HG02970 (cell line): ENCODE results near the gene COL18A1.
"Not testable (repeated sequence)": the region's sequence is repeated elsewhere in the genome, so short reads cannot be mapped to it uniquely, and the experiment has no call there.

Experiments used
- ATAC-seq: cut with Tn5 transposase; IDR thresholded peaks from one replicate; pipeline ENCODE4 v1.9.1; 2021; ENCODE audit warnings: mild to moderate bottlenecking, moderate library complexity, moderate number of reproducible peaks; ENCODE audit not compliant: unreplicated experiment, low FRiP score

The COL18A1 gene

DNA sequence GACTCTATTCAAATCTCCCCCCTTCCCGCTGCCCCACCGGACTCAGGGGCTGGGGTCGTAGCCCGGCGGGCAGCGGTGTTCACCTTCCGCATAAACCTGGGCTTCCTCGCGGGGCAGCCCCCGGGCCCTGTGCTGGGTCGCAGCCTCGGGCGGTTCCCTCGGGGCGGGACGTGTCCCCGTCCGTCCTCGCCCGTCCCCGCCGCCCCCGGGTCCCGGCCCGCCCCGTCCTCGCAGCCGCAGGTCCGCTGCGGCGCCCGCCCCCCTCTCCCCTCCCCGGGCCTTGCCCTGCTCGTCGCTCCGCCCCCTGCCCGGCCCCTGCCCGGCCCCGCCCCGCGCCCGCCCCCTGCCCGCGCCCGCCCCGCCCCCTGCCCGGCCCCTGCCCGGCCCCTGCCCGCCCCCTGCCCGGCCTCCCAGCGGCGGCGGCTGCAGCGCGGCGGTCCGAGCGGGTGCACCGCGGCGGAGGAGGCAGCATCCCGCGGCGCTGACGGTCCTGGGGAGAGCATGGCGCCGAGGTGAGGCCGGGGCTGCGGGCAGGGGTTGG, at the start of gene COL18A1:
Gene COL18A1 (plus strand): TSS at position 436 of the 541 bp plus-strand sequence. CDS start 66 bp downstream, at position 502.
- ATAC-seq: no peak

DNA sequence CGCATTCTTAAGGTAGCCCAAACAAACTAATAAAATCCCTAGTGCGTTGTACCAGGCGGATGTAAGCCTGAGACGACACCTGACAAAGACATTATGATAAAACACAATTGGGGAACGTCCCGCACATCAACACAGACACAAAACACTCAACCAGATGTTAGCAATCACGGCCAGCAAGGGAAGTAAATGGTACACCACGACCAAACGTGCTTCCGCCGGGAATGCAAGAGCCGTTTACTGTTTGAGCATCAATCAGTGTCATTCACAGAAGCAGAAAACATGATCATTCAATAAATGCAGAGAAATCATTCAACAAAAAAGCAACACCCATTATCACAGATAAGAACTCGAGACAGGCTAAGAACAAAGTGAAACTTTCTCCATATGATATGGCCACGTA, 49.4 kb upstream of the COL18A1 start:
- ATAC-seq: no peak

DNA sequence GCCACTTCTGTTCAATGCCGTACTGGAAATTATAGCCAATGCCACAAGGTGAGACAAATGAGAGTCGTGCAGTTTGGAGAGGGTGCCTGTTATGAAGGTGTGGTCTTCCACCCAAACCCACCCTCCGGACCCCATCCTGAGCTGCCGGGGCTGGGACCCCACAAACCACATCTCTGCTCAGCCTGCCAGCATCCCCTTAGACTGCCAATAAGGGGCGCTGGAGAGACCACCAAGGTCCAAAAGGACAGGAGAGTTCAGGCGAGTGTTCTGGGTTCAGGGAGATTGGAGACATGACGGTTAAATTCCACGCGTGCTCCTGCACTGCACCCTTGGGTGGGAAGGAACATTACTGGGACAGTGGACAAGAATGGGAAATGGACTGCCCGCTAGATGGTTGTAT, 48.7 kb upstream of the COL18A1 start:
- no peak for ATAC-seq

DNA sequence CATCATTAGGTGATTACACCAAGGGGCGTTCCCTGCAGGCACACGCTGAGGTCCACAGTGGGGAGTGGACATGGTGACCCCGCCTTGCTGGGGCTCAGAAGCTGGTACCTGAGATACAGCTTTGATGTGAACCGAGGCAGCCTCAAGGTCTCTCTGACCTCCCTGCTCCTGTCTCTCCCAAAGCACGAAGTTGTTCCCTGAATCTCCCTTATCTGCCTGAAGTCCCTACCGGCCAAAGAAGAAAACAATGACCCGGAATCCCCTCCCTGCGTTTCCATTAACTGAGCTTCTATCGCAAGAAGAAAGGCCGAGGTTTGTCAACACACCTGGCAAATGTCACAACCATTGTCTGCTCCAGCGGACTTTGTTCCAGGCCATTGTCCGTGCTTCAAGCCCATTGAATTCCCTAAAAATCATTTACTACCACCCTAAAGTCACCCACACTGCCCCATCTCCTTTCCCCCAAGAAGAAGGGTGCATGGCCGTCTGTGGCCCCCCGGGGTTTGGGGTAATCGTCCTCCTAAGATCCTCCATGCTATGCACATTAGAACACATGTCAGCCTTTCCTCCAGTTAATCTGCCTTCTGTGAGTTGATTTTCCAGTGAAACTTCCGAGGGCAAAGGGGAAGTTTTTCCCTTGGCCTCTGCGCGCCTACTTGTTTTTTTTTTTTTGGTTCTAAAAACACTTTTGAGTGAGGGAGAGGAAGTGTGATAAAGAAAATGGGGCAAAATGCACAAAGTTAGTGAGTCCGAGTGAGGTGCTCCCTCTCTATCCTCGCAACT, 48.1 kb upstream of the COL18A1 start:
- no peak for ATAC-seq

DNA sequence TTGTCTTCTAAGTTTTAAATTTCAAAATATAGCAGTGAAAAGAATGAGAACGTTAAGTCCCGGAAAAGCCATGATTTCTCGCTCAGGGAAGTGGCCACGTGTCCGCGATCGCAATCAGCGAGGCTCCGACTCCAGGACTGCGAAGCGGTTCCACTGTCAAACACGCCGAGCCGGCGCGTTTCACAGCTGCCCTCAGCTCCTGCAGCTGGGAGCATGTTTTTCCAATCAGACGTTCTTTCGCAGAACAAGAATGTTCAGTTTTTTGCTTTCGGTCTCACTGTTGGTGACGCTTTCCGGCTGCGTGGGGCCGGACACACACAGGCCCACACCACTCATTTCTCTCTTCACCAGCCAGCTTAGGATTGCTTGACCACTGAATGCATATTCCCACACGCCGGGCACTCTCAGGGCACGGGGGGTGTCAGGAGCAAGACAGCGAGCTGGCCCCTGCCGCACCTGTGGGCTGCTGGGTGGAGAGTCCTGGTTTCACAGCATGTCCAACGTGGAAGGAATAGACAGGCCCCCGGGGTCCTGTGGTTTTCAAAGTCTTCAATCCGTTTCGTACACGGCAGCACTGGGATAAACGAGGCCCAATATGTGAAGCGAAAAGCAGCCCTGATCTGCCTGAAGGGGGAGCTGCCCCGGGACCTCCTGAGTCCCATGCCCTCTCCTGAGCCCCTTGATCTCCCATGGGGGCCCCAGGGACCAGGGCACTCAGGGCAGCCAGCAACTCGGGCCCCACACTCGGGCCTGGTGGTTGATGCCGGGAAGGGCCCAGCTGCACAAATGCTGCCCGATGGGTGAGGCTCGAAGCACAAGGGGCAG, 47.3 kb upstream of the COL18A1 start:
- no peak for ATAC-seq

DNA sequence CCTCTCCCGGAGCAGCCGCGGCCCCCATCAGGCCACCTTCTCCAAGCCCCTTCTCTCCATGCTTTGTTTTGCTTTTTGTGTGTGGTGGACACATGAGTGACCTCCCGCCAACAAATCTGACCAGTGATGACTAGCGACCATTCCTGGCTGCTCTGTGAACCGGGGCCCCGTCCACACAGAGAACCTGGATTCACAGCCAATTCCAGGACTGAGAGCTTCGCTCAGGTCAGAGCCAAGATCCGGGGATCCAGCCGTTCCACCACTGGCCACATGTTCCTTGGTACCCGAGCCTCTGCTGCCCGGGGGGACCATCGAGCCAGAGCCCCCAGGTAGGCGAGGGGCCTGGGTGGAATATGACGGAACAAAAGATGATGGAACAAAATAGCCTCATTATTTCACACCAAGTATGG, 46.7 kb upstream of the COL18A1 start:
- no peak for ATAC-seq

DNA sequence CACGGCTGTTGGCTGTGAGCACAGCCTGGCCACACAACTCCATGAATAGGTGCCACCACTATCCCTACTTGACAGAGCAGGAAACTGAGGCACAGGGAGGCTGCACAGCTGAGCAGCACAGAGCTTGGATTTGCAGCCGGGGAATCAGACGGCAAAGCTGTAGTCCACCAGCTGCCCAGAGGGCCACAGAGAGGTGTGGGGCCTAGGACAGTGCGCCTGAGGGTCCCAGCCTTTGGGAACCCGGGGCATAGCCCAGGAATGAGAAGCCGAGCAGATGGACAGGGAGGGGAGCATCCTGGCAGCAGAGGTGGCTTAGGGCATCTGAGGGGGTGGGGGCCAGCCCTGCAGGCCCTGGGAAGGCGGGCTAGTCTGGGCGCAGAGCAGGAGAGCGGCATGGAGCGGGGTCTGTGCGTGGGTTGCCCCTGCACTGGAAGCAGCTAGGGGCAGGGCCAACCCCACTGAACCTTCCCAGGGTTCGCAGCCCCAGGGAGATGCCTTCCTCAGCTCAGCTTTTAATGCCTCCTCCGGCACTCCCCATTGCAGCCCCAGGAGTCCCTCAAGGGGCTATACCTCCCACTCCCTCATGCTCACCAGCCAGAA, 46.2 kb upstream of the COL18A1 start:
- ATAC-seq: no peak

DNA sequence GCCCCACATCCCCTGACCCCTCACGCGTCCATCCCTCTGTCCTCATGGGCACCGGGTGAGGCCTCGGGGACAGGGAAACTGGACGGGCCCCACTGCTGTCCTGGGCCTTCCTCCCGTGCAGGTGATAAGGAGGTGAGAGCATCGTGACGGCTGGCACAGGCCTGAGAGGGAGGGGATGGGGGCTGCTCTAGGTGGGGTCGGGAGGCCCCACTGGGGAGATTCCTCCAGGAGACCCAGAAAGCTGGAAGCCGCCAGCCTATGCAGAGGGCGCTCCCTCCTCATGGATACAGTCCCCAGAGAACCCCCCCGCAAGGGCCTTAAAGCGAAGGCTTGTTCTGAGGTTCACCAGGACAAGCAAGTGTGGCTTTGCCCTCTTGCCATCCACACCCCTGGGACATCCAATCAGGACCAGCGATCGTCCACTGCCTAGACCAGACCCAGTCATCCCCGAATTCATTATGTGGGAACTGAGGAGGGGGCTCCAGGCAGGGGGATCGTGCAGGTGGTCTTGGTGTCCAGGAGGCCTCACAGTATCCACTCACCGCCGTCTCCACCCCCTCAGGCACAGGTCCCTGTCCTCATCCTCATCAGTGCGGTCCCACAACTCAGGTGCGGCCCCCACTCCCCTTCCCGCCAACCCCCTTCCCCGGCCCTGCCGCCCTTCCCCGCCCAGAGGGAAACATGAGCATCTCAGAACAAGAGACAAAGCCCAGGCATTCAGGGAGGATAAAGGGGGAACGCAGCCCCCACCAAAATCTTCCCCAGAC, 45.3 kb upstream of the COL18A1 start:
- no peak for ATAC-seq

DNA sequence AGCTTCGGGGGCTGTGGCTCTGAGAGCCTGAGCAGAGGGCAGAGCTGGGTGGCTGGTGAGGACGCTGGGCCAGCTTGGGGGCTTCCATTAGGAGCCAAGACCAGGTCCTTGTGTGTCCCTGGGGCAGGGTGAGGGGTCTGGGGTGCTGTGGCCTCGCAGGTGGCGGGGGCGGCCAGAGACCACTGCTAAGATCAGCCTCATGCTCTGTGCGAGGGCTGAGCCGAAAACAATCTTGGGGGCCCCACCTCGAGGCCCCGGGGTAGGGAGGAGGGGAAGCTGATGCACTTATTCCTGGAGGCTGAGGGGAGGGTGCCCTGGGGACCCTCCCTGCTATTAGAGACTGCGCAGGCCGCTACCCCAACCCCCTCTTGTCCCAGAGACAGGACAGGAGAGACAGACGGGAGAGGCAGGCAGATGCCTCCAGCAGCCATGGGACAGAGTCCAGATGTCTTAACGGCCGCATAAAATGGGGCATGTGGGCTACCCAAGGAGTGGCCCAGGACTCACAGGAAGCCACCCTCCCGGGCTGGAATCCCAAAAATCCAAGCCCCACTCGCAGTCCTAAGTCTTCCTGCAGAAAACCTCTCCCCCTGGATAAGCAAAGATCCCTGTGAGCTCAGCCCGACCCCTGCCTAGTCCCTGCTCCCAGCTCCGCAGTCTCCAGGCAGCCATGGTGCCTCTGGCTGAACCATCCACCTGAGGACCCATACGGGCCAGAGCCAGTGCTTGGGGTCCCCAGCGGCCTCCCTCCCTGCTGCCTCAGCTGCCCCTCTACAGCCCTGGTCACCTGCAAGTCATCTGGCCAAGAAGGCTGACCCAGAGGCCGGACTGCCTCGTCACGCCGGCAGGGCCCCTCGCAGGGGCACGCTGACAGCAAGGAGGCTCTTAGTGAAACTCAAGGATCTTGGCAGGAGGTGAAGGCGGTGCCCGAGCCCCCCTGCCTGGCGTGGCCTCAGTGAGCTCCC, 43.6 kb upstream of the COL18A1 start:
- no peak for ATAC-seq

DNA sequence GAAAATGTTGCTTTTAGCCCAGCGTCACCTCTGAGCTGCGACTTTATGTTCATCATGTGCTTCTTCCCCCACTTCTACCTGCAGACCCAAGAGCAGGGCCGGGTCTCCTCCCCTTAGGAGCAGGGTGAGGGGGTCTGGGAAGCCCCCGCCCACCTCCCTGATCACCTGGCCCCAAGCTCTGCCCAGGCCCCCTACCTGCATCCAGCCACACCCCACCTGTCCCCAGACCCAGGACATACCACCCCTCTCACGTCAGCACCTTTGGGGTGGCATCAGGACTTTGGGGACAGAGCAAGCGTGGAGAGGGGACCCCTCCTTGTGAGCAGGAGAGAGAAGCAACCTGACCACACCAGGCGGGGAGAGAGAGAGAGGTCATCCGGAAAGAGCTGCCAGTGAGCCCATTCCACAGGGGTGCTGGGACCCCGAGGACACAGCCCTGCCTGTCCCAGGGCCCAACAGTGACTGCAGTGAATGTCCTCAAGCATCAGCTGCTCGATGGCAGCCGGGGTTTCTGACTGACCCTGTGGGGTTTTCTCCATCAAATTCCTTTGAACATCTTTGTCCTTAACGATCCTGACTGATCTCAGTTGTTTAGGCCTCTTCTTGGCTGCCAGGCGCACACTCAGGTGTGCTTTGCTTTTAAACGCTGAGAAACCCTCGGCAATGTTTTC, 42.8 kb upstream of the COL18A1 start:
- no peak for ATAC-seq

DNA sequence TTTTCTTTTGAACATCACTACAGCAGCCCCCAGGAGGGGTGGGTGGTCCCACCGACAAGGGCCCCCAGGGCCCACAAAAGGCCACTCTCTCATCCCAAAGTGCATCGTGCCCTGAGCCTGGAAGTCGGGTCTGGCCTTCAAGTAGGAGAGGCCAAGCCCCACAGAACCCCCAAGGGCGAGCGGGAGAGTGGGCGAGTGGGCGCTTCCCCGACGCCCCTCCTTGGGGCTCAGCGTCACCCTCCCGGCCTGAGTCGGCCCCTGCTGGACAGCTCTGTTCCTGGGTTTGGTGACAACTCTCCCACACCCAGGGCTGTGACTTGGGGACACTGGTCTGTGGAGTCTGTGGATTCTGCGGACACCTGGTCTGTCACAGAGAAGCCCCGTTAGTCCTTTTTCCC, 42.2 kb upstream of the COL18A1 start:
- ATAC-seq: no peak

DNA sequence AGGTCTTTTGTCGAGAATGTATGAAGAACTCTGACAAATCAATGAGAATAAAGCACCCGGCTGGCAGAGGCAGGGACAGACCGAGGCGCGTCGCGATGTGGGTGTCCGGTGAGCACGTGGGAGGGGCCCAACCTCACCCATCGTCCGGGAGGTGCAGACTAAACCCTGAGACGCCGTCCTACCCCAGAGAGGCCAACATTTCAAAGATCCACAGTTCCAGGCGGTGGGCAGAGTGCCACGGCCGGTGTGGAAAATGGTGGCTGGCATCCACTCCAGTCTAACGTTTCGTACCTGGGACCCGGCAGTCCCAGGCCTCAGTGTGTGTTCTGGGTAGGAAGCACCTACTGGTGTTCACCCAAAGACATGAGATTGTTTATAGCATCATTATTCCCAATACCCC, 41.7 kb upstream of the COL18A1 start:
- not testable (repeated sequence) for ATAC-seq

DNA sequence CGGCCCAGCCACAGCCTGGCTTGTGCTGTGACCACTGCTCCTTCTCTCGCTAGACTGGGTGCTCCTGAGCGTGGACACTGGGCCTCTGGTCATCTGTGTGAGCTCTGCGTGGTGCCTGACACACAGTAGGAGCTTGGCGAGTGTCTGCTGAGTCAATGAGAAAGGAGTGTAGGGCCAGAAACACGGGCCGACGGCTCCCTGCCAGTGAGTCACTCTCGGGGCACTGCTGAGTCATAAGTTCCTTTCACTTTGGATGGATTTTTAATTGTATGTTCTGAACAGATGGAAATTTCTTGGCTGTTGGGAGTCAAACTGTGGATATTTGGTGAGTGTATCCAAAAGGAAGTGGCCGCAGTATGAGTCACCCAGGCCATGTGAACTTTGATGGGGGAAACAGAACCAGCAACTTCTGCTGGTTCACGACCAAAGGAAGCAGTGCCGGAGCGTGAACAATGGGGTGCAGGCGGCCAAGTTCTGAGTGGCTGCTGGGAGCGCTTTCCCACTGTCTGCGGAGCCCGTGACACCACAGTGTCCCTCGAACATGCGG, 41.0 kb upstream of the COL18A1 start:
- no peak for ATAC-seq

DNA sequence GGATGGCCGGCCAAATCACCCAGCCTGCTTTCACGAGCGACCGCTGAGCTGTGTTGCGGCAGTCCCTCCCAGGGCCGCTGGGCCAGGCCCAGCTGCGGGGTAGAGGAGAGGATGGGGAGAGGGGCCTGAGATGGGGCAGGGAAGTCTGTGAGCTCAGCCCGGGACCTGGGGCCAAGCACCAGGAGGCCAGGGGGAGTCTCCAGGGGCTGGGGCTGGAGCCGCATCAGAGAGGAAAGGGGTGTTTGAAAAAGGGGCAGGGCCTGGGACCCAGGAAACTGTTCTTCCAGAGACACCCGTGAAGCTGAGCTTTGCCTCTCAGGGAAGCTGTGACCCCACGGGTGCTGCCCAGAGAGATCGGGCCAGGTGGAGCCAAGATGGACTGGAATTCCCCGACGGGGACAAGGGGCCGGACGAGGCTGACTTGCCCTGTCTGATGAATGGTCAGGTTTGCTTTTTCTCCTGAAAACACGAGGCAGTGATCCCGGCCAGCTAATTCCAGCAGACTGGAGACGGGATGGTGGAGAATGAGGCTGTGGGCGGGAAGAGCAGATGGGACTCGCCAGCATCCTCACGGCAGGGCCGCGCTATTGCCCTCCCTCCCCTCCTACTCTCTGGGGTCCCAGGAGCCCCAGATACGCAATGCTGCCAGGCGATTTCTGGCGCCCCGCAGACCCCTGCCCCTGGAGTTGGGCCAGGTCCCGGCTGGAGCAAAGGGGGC, 40.3 kb upstream of the COL18A1 start:
- no peak for ATAC-seq

DNA sequence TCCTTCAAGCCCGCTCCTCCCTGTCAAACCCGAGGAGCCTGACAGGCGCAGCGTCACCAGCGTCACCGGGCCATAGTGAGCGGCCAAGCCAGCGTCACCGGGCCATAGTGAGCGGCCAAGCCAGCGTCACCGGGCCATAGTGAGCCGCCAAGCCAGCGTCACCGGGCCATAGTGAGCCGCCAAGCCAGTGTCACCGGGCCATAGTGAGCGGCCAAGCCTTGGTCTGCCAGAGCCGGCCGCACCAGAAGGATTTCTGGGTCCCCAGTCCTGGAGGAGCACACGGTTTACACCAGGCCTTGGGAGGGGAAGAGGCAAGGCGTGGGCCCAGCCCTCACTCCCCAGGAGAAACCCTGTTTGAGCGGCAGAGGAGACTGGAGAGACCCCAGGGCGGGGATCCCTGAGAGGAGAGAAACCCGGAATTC, 39.8 kb upstream of the COL18A1 start:
- ATAC-seq: no peak

DNA sequence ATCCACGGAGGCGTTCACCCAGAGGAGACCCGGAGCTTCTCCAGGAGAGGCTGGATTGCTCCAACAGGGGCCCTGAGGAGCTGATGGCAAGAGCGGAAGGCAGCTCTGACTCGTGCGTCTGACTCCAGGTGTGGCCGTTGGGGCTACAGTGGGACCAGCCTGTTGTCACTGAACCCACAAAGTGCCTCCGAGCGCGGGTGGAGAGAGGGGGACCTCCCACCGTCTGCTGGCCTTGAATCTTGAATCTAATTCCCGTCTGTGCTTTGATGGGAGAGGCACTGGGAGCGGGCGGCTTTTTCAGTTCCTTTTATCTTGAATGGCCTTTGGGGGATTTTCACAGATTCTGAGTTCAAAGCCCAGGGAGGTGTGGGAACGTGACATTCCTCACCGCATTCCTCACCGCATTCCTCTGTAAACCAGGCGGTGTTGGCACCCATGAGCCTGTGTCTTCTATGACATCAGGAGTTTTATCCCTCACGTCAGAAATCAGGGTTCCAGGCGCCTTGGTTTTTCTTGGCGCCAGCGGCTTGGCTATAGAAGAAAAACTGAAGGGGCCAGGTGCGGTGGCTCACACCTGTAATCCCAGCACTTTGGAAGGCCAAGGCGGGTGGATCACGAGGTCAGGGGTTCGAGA, 39.2 kb upstream of the COL18A1 start:
- no peak for ATAC-seq

DNA sequence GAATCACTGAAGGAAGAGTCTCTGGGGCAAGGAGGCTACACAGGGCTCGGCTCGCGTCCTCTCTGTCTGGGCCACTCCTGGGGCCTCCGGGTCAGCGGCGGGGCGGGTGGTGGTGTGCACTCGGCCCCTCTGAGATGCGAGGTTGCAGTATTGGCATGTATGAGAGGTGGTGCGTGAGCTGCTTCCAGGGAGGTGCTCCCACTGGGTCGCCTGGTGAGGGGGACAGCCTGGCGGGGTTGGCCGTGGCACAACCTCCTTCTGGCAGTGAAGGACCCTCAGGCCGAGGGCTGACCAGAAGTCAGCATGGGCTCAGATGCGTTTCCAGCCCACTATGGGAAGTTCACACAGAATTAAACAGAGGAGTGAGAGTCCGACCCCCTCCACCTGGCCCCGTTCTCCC, 38.5 kb upstream of the COL18A1 start:
- no peak for ATAC-seq
